K562 (cell line): ENCODE measurements around the gene RAP1GAP2.

Experiments
- ATF1 ChIP-seq, 2 experiments: fragments of 450-650 bp in 1 of 2; IDR thresholded peaks; 2 replicates each; pipeline ENCODE4 v1.6.1; 2016; ENCODE audit warnings: missing compliant biosample characterization in 1 of 2, missing genetic modification characterization in 1 of 2
- CBFA2T2 ChIP-seq: fragments of 450-650 bp; conservative IDR thresholded peaks from 2 replicates; pipeline ENCODE4 v1.6.1; 2017; ENCODE audit warnings: mild to moderate bottlenecking
- GTF2F1 ChIP-seq: IDR thresholded peaks from 2 replicates; pipeline ENCODE4 v1.6.1; 2011; ENCODE audit warnings: low read depth, low read length, improper control_type of control experiment
- JUN ChIP-seq, 2 experiments: sonication (generic) in 1 of 2; formaldehyde crosslinking in 1 of 2; IDR thresholded peaks; 2 replicates each; pipeline versions ENCODE4 v1.6.1 to v1.8.0; 2012 to 2022; ENCODE audit warnings: borderline replicate concordance in 2 of 2, mild to moderate bottlenecking in 2 of 2, improper control_type of control experiment in 1 of 2, low read depth in 1 of 2, low read length in 1 of 2, missing genetic modification reagents in 1 of 2
- MAX ChIP-seq: sonication (generic); formaldehyde crosslinking; IDR thresholded peaks from 2 replicates; pipeline ENCODE4 v1.9.0; 2022; ENCODE audit warnings: mild to moderate bottlenecking, missing genetic modification reagents
- MEIS2 ChIP-seq: fragments of 450-650 bp; IDR thresholded peaks from 2 replicates; pipeline ENCODE4 v1.6.1; 2014; ENCODE audit warnings: mild to moderate bottlenecking; ENCODE audit not compliant: partially characterized antibody
- MYNN ChIP-seq, 2 experiments: sonication (generic); formaldehyde crosslinking in 1 of 2; IDR thresholded peaks; 2 replicates each; pipeline versions ENCODE4 v1.5.0 to v1.6.1; 2016 to 2020; ENCODE audit warnings: antibody characterized with exemption in 1 of 2, missing genetic modification reagents in 1 of 2
- NFYB ChIP-seq: IDR thresholded peaks from 2 replicates; pipeline ENCODE4 v1.6.1; 2011; ENCODE audit warnings: mild to moderate bottlenecking, moderate library complexity; ENCODE audit not compliant: insufficient read length; ENCODE audit errors: extremely low read depth
- PATZ1 ChIP-seq: fragments of 250-450 bp; sonication (Bioruptor Pico); IDR thresholded peaks from 2 replicates; pipeline ENCODE4 v1.5.0; 2020; ENCODE audit warnings: mild to moderate bottlenecking, borderline replicate concordance
- POLR2A ChIP-seq: fragments of 450-650 bp; conservative IDR thresholded peaks from 2 replicates; pipeline ENCODE4 v1.6.1; 2016
- ZNF384 ChIP-seq: IDR thresholded peaks from 2 replicates; pipeline ENCODE4 v1.6.1; 2012; ENCODE audit warnings: low read depth, low read length, improper control_type of control experiment

- TF ChIP-seq MEIS2 = no peak
- no peak for TF ChIP-seq MAX
- no peak for TF ChIP-seq ZNF384
- no peak for TF ChIP-seq POLR2A
- TF ChIP-seq NFYB = no peak
- no peak for TF ChIP-seq JUN (IDR thresholded peaks at IDR 0.05; ENCODE audit: borderline replicate concordance, low read depth, low read length)
- no peak for TF ChIP-seq JUN (CRISPR knock-in tag; IDR thresholded peaks at IDR 0.05; ENCODE audit: borderline replicate concordance)
- no peak for TF ChIP-seq MYNN (IDR thresholded peaks at IDR 0.05)
- TF ChIP-seq MYNN (CRISPR knock-in tag; IDR thresholded peaks at IDR 0.05) = no peak
- no peak for TF ChIP-seq ATF1 (CRISPR knock-in tag; IDR thresholded peaks at IDR 0.05)
- no peak for TF ChIP-seq ATF1 (tag; IDR thresholded peaks at IDR 0.05)
- no peak for TF ChIP-seq PATZ1 (CRISPR knock-in tag)
- no peak for TF ChIP-seq CBFA2T2
- no peak for TF ChIP-seq GTF2F1
Measured at GRCh38 chr17:3011891-3012290, 215.7 kb downstream of the RAP1GAP2 start.
